Stimulated activated CD8-positive, alpha-beta memory T cell treated with anti-CD3 and anti-CD28 coated beads, Interleukin-7, amount 100 ng/mL, for 24 hours (primary cell): ENCODE data around the gene TAF10.

Experiments
- DNase-seq: peaks from one replicate; pipeline ENCODE4 v3.0.0-alpha.2; 2020; ENCODE audit warnings: low read depth

The TAF10 gene

GRCh38 chr11:6607190-6607795, 4.7 kb downstream of the TAF10 start:
- no peak for DNase-seq

- DNase-seq: no peak
These were observed 5.4 kb downstream of the TAF10 start for GRCh38 chr11:6606471-6607189.

GRCh38 chr11:6604790-6605189, 7.2 kb downstream of the TAF10 start:
- no peak for DNase-seq

- no peak for DNase-seq
These were observed 7.9 kb downstream of the TAF10 start for GRCh38 chr11:6604081-6604626.

- DNase-seq: peak; percentile 67
These were observed 8.5 kb downstream of the TAF10 start, which contains the start of the genes ILK and RRP8 for GRCh38 chr11:6603287-6604080. Gene ILK (plus strand): TSS chr11:6603774. CDS start chr11:6604272, 498 bp downstream. Gene RRP8 (minus strand): TSS chr11:6603616. CDS start chr11:6603502, 114 bp downstream.

GRCh38 chr11:6602096-6602940, 9.7 kb downstream of the TAF10 start:
- no peak for DNase-seq

- DNase-seq: no peak
These were observed 11.0 kb downstream of the TAF10 start for GRCh38 chr11:6601041-6601461.

GRCh38 chr11:6599881-6600390, 12.1 kb downstream of the TAF10 start:
- DNase-seq: no peak

- DNase-seq: no peak
These were observed 12.6 kb downstream of the TAF10 start for GRCh38 chr11:6599449-6599848.

- no peak for DNase-seq
These were observed 13.5 kb downstream of the TAF10 start for GRCh38 chr11:6598555-6598954.

- DNase-seq: no peak
These were observed 15.7 kb downstream of the TAF10 start for GRCh38 chr11:6596239-6596877.

GRCh38 chr11:6594142-6594768, 17.8 kb downstream of the TAF10 start:
- no peak for DNase-seq

GRCh38 chr11:6588018-6588417, 24.0 kb downstream of the TAF10 start:
- no peak for DNase-seq

- no peak for DNase-seq
These were observed 24.6 kb downstream of the TAF10 start for GRCh38 chr11:6587360-6587953.

- DNase-seq: no peak
These were observed 25.3 kb downstream of the TAF10 start for GRCh38 chr11:6586434-6587359.

- DNase-seq: no peak
These were observed 27.5 kb downstream of the TAF10 start for GRCh38 chr11:6584528-6584927.

GRCh38 chr11:6583584-6583983, 28.4 kb downstream of the TAF10 start:
- DNase-seq: no peak

GRCh38 chr11:6579681-6580080, 32.3 kb downstream of the TAF10 start:
- no peak for DNase-seq

GRCh38 chr11:6578134-6578533, 33.9 kb downstream of the TAF10 start:
- no peak for DNase-seq
